ENCODE measurements around the gene PCDHA11.
A peak's percentile ranks its signal among the peaks of the same experiment; 100 is the strongest.
"Not testable (repeated sequence)": the region's sequence is repeated elsewhere in the genome, so short reads cannot be mapped to it uniquely, and the experiment has no call there.

The PCDHA11 gene

GRCh38 chr5:140868721-140869554, at the start of gene PCDHA11:
Gene PCDHA11 (plus strand): TSS chr5:140868957. CDS start chr5:140869104, 147 bp downstream.
- DNase-seq, result peak; percentile 3

GRCh38 chr5:140821375-140822280, 47.1 kb upstream of the PCDHA11 start, which contains the start of gene PCDHA5:
Gene PCDHA5 (plus strand): TSS chr5:140821613.
- DNase-seq, result no peak

- DNase-seq, result no peak
Observed at GRCh38 chr5:140822281-140822629, 46.5 kb upstream of the PCDHA11 start.

- not testable (repeated sequence) for DNase-seq
Observed at GRCh38 chr5:140822969-140823368, 45.8 kb upstream of the PCDHA11 start.

- DNase-seq, result no peak
Observed at GRCh38 chr5:140823475-140823874, 45.3 kb upstream of the PCDHA11 start.

GRCh38 chr5:140827704-140828361, 40.9 kb upstream of the PCDHA11 start, which contains the start of gene PCDHA6:
Gene PCDHA6 (plus strand): TSS chr5:140827960. CDS start chr5:140828092, 132 bp downstream.
- no peak for DNase-seq

GRCh38 chr5:140828362-140828737, 40.4 kb upstream of the PCDHA11 start:
- no peak for DNase-seq

GRCh38 chr5:140829511-140830501, 39.0 kb upstream of the PCDHA11 start:
- not testable (repeated sequence) for DNase-seq

GRCh38 chr5:140833993-140834392, 34.8 kb upstream of the PCDHA11 start, which contains the start of gene PCDHA7:
Gene PCDHA7 (plus strand): TSS chr5:140834269. CDS start chr5:140834384, 115 bp downstream.
- peak; percentile 21 for DNase-seq

GRCh38 chr5:140834439-140835008, 34.2 kb upstream of the PCDHA11 start:
- not testable (repeated sequence) for DNase-seq

GRCh38 chr5:140835622-140836510, 32.9 kb upstream of the PCDHA11 start:
- no peak for DNase-seq

- no peak for DNase-seq
Observed at GRCh38 chr5:140840978-140841962, 27.5 kb upstream of the PCDHA11 start, which contains the start of gene PCDHA8. Gene PCDHA8 (plus strand): TSS chr5:140841187. CDS start chr5:140841322, 135 bp downstream.

- no peak for DNase-seq
Observed at GRCh38 chr5:140842798-140843733, 25.7 kb upstream of the PCDHA11 start.

- not testable (repeated sequence) for DNase-seq
Observed at GRCh38 chr5:140848139-140849102, 20.3 kb upstream of the PCDHA11 start, which contains the start of gene PCDHA9. Gene PCDHA9 (plus strand): TSS chr5:140848382. CDS start chr5:140848496, 114 bp downstream.

- DNase-seq, result not testable (repeated sequence)
Observed at GRCh38 chr5:140849831-140850634, 18.7 kb upstream of the PCDHA11 start.
